Activated B cell treated with CpG ODN at 0.5 μM for 24 hours (primary cell): Measurements from ENCODE around the gene KIF4A. TPM values are rescaled to one million over a fixed set of nuclear protein-coding genes. Genes with fewer than 3 reads are reported as not detected.

Source experiments
- ATAC-seq: fragments of 200-7000 bp; cut with Tn5 transposase; one replicate; pipeline ENCODE4 v1.10.0; 2021; ENCODE audit warnings: low read depth, mild to moderate bottlenecking, moderate library complexity
- CTCF ChIA-PET: fragments of 350-600 bp; sonication (Branson Sonifier 250); formaldehyde crosslinking; loops from one replicate; lab custom pipeline; 2021; ENCODE audit warnings: antibody characterized with exemption; lab: Charles Lee
- POLR2A ChIA-PET: fragments of 350-600 bp; sonication (Branson Sonifier 250); formaldehyde crosslinking; loops from one replicate; lab custom pipeline; 2021; ENCODE audit warnings: antibody characterized with exemption; lab: Charles Lee
- DNase-seq: peaks from one replicate; pipeline ENCODE4 v3.0.0; 2022
- H3K27ac Mint-ChIP-seq: one replicate; pipeline ENCODE4 v1.8.0; 2020; ENCODE audit warnings: mixed read lengths
- H3K27me3 Mint-ChIP-seq: one replicate; pipeline ENCODE4 v1.8.0; 2021; ENCODE audit warnings: mixed read lengths
- H3K36me3 Mint-ChIP-seq: one replicate; pipeline ENCODE4 v1.8.0; 2021; ENCODE audit warnings: low read depth, mixed read lengths
- H3K4me1 Mint-ChIP-seq: one replicate; pipeline ENCODE4 v1.8.0; 2021; ENCODE audit warnings: mixed read lengths
- H3K4me3 Mint-ChIP-seq: one replicate; pipeline ENCODE4 v1.8.0; 2020; ENCODE audit warnings: mild to moderate bottlenecking, mixed read lengths
- H3K9me3 Mint-ChIP-seq: one replicate; pipeline ENCODE4 v1.8.0; 2020; ENCODE audit warnings: mixed read lengths
- intact Hi-C: fragments of 100-400 bp; cut with micrococcal nuclease; formaldehyde crosslinking; loops from one replicate; pipeline ENCODE4 v1.15.1; 2024
- total RNA-seq: library from RNA; stranded (reverse); gene quantifications from 2 replicates; pipeline ENCODE4 v1.2.3, GENCODE V29; 2022
- TF ChIP-seq, protein P1 (sequence below): fragments of 200-600 bp; IDR thresholded peaks from one replicate; pipeline ENCODE4 v1.8.0; 2022; ENCODE audit warnings: antibody characterized with exemption, mild to moderate bottlenecking

KIF4A gene
- total RNA-seq, 1 donor from 2014 or later: 0.49 TPM

DNA sequence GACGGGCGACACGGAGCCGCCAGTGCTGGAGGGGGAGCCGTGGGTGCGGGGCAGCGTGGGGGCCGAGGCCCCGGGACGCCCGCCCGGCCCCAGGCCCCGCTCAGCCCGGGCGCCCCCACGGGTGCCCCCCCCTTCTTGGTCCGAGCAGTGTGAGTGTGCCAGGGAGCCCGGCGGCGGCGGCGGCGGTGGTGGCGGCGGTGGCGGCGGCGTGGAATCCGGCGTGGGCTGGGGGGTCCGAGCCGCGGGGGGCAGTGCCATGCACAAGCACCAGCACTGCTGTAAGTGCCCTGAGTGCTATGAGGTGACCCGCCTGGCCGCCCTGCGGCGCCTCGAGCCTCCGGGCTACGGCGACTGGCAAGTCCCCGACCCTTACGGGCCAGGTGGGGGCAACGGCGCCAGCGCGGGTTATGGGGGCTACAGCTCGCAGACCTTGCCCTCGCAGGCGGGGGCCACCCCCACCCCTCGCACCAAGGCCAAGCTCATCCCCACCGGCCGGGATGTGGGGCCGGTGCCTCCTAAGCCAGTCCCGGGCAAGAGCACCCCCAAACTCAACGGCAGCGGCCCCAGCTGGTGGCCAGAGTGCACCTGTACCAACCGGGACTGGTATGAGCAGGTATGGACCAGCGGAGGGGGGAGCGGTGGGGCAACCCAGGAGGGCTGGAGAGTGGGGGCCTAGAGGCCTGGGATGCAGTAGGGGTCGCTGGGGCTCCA is 155.2 kb downstream of the KIF4A start:
- TF ChIP-seq, protein P1, sequence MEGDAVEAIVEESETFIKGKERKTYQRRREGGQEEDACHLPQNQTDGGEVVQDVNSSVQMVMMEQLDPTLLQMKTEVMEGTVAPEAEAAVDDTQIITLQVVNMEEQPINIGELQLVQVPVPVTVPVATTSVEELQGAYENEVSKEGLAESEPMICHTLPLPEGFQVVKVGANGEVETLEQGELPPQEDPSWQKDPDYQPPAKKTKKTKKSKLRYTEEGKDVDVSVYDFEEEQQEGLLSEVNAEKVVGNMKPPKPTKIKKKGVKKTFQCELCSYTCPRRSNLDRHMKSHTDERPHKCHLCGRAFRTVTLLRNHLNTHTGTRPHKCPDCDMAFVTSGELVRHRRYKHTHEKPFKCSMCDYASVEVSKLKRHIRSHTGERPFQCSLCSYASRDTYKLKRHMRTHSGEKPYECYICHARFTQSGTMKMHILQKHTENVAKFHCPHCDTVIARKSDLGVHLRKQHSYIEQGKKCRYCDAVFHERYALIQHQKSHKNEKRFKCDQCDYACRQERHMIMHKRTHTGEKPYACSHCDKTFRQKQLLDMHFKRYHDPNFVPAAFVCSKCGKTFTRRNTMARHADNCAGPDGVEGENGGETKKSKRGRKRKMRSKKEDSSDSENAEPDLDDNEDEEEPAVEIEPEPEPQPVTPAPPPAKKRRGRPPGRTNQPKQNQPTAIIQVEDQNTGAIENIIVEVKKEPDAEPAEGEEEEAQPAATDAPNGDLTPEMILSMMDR: no peak
- DNase-seq (no peak), ATAC-seq (no peak)
- peaks cover 14% of the 10 kb centered on the region for H3K27me3 Mint-ChIP-seq
- peak overlapping the region; percentile 69 for H3K4me3 Mint-ChIP-seq
- intact Hi-C loops: loop anchor here (1.0 kb wide), 1 partner anchor 11 kb away; no protein-coding TSS in a partner anchor
- H3K36me3 Mint-ChIP-seq: no peaks in the 10 kb centered on the region
- H3K27ac Mint-ChIP-seq: no peak overlapping the region
- no peaks in the 10 kb centered on the region for H3K9me3 Mint-ChIP-seq
- ChIA-PET POLR2A (interaction anchor here (0.6 kb wide), 1 partner anchor 147 kb away, joined by 3 read pairs; no protein-coding TSS in a partner anchor), CTCF (no interaction called here)
- peaks cover 3% of the 10 kb centered on the region for H3K4me1 Mint-ChIP-seq

DNA sequence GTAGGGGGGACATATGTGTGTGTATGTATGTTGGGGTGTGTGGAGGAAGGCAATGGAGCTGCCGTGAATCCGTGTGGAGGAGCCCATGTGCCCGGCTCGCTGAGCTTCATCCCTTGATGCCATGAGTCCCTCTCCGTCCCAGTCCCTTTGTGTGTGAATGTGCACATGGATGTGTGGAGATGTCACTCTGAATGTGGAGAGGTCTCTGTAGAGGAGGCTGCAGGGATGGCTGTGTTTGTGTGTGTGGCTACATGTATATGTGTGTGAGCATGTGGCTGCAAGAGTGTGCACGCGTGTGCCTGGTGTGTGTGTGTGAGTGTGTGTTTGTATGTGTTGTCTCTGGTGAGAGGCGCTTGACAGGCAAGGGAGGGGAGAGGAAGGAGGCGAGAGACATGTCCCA is 156.0 kb downstream of the KIF4A start:
- TF ChIP-seq, protein P1: no peak
- intact Hi-C loops: no loop called here
- ATAC-seq (no peak), DNase-seq (no peak)
- H3K4me1 Mint-ChIP-seq: peaks cover 3% of the 10 kb centered on the region
- peaks cover 11% of the 10 kb centered on the region for H3K27me3 Mint-ChIP-seq
- ChIA-PET POLR2A (no interaction called here), CTCF (interaction anchor here (1.2 kb wide), 1 partner anchor 249 kb away, joined by 3 read pairs; no protein-coding TSS in a partner anchor)
- no peaks in the 10 kb centered on the region for H3K36me3 Mint-ChIP-seq
- H3K9me3 Mint-ChIP-seq: no peaks in the 10 kb centered on the region
- no peak overlapping the region for H3K27ac Mint-ChIP-seq
- no peak overlapping the region for H3K4me3 Mint-ChIP-seq

DNA sequence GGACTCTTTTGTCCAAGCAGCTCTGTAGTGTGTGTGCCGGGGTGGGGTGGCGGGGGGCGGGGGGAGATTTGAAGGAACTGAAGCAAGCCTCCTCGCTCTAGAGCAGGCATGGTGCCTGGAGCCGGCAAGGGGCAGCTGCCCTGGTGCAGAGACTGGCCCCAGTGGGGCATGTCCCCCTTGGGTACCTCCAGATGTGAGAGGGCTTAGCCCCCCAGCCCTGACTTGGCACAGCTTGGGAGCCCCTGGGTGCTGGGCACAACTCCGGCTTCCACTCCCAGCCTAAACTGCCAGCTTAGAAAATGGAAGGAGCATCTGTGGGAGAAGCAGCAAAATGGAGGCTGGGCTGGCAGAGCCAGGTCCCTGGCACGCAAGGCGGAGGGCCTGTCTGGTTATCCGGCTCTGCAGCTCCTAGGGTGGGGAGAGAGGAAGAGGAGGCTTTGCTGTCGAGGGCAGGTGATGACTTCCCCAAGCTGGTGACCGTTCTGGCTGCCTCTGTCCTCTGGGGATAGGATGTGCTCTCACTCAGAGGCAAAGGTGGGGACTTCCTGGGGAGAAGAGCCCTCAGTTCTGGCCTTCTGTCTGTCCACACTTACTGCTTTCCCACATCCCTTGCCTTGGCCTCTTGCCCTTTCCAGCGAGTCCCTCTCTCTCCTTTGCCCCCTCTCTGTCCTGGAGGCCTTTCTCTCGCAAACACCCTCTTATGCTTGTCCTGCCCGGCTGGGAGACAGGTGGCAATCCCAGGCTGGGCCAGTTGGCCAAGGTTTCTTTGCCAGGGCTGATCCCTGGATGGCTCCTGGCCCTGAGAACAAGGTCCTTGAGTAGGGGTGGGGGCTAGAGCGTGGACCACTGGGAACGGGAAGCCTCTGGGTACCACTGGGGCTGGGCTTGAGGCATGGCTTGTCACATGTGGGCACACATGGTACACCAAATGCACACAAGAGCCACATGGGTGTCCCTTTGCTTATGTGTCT is 156.8 kb downstream of the KIF4A start:
- ChIA-PET POLR2A (no interaction called here), CTCF (interaction anchor here (1.2 kb wide), 1 partner anchor 250 kb away, joined by 3 read pairs; no protein-coding TSS in a partner anchor)
- no peaks in the 10 kb centered on the region for H3K9me3 Mint-ChIP-seq
- TF ChIP-seq, protein P1: no peak
- no peak overlapping the region for H3K27ac Mint-ChIP-seq
- no peak for ATAC-seq
- DNase-seq: no peak
- H3K4me3 Mint-ChIP-seq: no peak overlapping the region
- no peaks in the 10 kb centered on the region for H3K36me3 Mint-ChIP-seq
- H3K4me1 Mint-ChIP-seq: peaks cover 4% of the 10 kb centered on the region
- intact Hi-C loops: no loop called here
- H3K27me3 Mint-ChIP-seq: peaks cover 8% of the 10 kb centered on the region

DNA sequence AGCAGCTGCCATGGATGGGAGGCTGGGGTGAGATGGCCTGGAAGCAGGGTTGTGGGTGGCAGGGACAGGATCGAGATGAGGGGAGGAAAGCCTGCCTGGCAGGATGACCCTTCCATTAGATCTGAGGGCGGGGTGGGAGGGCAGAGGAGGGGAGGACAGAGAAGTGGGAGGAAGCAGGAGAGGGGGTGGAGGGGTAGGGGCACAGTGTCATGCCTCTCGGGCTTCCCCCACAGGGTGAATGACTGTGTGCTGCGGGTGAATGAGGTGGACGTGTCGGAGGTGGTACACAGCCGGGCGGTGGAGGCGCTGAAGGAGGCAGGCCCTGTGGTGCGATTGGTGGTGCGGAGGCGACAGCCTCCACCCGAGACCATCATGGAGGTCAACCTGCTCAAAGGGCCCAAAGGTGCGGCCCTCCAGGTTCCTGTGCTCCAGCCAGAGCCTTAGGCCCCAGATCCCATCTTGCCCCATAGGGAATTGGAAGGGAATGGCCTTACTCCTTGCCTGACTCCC is 159.6 kb downstream of the KIF4A start:
- ATAC-seq (no peak), DNase-seq (no peak)
- peaks cover 28% of the 10 kb centered on the region for H3K4me1 Mint-ChIP-seq
- ChIA-PET POLR2A (no interaction called here), CTCF (no interaction called here)
- no peak overlapping the region for H3K4me3 Mint-ChIP-seq
- TF ChIP-seq, protein P1: no peak
- no peak overlapping the region for H3K27ac Mint-ChIP-seq
- no peaks in the 10 kb centered on the region for H3K9me3 Mint-ChIP-seq
- H3K27me3 Mint-ChIP-seq: peaks cover 6% of the 10 kb centered on the region
- intact Hi-C loops: no loop called here
- H3K36me3 Mint-ChIP-seq: no peaks in the 10 kb centered on the region
